ENCODE data around the gene TAAR9.

The TAAR9 gene

DNA sequence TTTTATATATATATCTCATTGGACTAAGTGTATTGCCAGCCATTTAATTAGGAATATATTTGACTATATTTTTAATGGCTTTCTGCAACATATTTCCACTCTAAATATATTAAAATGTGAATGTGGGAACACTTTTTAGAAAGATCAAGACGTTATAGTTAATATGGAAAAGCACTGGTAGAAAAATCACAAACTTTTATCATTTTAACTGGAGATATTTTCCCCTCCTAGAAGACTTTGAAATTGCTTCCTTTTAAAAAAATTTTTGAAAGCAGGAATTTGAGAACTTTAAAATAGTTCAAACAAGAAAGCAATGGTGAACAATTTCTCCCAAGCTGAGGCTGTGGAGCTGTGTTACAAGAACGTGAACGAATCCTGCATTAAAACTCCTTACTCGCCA lies at the start of gene TAAR9:
Gene TAAR9 (plus strand): TSS at position 301 of the 400 bp plus-strand sequence. CDS start 13 bp downstream, at position 314.
- no peak for DNase-seq

GRCh38 chr6:132489376-132489775 lies 48.7 kb upstream of the TAAR9 start:
- DNase-seq = no peak

DNA sequence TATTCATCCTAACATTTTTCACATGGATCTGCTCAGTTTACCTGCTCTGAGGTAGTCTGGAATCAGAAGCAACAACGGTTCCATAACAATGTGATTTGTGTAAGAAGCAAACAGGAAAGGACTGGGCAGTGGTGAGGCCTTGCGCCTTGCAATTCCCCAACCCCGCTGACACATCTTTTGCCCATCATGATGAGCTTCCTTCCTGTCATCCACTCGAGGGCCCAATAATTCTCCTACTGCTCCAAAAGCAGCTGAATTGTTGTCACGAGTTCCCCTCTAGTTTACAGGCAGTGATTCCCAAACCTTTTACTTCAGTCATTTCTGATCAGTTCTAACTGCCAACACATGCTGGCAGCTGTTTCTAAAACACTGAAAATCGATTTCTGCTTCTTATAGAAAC lies 48.1 kb upstream of the TAAR9 start:
- DNase-seq = no peak

- DNase-seq = no peak
Observed at GRCh38 chr6:132490478-132491204, 47.4 kb upstream of the TAAR9 start.

DNA sequence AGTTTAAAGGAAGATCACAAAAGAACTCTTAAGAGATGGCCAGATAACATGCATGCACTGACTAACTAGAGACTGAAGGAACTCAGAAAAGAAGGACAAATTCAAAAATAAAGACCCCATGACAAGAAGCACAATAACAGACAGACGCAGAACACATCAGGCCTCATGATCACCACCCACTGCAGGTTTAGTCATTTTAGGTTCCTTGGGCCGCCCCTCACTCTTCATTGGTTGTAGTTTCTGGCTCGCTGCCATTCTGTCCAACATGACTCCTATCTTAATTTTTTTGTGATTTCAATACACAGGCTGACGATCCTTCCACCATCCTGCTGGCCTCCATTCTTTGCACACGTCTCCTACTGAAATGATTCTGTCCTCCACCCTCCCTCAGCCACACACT lies 46.8 kb upstream of the TAAR9 start:
- DNase-seq = no peak

DNA sequence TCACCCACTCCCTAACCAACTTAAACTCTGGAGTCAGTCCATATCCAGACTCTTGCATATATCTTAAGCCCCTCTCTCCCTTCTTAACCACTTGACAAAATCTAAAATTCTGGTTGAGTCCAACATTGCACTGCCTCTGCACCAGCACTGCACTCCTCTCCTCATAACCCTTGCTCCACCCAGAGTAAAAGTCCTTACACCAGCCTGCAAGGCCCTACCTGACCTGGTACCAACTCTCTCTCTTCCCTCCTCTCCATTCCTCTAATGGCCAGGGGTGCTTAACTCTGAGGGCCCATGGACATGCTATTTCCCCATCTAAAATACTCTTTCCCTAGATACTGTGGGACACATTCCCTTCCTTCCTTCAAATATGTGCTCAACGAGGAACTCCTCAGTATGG lies 46.2 kb upstream of the TAAR9 start:
- DNase-seq = no peak

- DNase-seq = no peak
Observed at GRCh38 chr6:132494954-132495353, 43.1 kb upstream of the TAAR9 start.

DNA sequence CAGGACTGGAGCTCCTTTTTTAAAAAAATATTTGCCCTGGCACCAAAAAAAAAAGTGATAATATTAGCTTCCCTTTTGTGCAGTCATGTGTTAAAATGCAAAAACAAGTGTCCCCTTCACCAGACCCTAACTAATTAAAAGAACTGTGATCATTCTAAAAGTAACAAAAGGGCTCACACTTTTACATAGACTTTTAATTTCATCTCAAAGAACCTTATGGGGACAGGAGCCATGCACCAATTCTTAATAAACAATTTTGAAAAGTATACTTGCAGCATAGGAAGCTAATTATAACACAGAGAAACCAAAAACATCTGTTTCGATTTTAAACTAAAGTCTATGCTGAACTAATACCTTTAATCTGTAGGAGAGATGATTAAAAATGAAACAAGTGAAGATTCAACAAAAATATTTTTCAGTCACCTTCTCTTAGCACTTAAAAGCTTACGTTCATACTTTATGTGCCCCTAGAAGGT lies 42.4 kb upstream of the TAAR9 start:
- DNase-seq = no peak

DNA sequence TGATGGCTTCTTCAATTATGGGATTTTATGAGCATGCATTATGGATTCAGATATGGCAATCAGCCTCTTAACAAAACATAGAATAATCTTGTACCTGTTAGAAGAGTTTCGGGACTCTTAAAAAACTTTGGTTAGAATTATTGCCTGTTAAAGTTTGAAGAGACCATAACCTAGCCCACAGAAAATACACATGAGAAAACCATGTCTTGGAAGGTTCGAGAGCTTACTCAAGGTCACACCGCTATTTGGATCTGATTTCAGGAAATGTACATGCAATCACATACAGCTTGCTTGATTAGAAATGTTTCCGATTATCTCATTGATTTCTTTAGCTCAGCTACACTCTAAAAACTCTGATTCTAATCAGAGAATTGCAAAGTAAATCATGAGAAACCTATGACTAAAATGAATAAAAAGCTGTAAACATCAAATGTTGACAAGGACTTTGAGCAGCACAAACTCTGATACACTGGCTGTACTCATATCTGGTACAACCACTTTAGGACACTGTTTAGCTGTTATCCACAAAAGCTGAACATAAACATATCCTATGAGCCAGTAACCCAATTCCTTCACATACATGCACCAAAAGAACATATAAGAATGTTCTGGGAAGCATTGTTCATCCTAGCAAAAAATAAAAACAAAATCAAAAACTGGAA lies 41.4 kb upstream of the TAAR9 start:
- DNase-seq = no peak

- no peak for DNase-seq
Observed at GRCh38 chr6:132498638-132499037, 39.4 kb upstream of the TAAR9 start.

DNA sequence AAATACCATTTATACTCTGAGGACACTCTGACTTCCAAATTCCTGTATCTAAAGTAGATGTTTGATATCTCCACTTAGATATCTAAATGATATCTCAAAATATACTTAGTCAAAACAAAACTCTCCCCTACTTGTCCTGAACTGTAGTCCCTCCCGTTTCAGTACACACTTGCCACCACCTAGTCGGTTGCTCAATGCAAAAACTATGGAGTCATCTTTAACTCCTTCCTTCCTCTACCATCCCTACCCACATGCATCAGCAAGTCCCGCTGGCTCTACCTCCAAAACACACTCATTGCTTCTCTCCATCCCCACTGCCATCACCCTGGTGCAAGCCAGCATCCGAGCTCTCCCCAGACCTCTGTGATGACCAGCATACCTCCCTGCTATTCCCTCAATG lies 38.3 kb upstream of the TAAR9 start:
- DNase-seq = no peak

GRCh38 chr6:132504757-132505156 lies 33.3 kb upstream of the TAAR9 start:
- no peak for DNase-seq

GRCh38 chr6:132505158-132505557 lies 32.9 kb upstream of the TAAR9 start:
- no peak for DNase-seq

GRCh38 chr6:132506461-132506860 lies 31.6 kb upstream of the TAAR9 start:
- no peak for DNase-seq

- no peak for DNase-seq
Observed at GRCh38 chr6:132506869-132507808, 30.9 kb upstream of the TAAR9 start.

DNA sequence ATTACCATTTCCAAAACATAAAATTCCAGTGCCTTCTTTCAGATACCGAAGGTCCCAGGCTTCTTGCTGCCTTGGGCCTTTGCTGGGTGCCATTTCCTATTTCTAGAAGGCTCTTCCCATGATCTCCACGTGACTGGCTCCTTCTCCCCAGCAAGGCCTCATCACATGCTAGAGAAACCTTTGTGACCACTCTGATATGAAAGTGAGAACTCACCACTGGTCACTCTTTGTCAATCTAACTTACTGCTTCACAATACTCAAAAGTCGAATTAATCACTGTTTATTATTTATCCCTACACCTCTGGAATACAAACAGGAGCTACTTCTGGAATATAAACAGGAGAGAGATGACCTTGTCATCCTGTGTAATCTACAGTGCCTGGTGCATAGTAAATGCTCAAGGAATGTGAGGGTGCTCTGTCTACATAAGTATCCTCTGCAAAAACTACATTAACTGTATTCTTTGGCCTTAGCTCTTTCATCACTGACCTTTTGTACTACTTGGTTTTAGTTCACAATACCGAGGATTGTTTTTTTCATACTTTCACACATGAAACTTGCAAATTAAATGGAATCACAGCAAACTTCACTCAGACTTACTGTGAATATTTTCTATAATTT lies 26.8 kb upstream of the TAAR9 start:
- DNase-seq = no peak

GRCh38 chr6:132511831-132512220 lies 26.3 kb upstream of the TAAR9 start:
- DNase-seq = no peak

- no peak for DNase-seq
Observed at GRCh38 chr6:132512342-132512637, 25.8 kb upstream of the TAAR9 start.

- DNase-seq = peak; percentile 29
Observed at GRCh38 chr6:132512638-132513632, 25.1 kb upstream of the TAAR9 start, which contains the start of gene STX7. STX7 (minus strand) TSS chr6:132513116; CDS start chr6:132503530, 9,586 bp downstream.

DNA sequence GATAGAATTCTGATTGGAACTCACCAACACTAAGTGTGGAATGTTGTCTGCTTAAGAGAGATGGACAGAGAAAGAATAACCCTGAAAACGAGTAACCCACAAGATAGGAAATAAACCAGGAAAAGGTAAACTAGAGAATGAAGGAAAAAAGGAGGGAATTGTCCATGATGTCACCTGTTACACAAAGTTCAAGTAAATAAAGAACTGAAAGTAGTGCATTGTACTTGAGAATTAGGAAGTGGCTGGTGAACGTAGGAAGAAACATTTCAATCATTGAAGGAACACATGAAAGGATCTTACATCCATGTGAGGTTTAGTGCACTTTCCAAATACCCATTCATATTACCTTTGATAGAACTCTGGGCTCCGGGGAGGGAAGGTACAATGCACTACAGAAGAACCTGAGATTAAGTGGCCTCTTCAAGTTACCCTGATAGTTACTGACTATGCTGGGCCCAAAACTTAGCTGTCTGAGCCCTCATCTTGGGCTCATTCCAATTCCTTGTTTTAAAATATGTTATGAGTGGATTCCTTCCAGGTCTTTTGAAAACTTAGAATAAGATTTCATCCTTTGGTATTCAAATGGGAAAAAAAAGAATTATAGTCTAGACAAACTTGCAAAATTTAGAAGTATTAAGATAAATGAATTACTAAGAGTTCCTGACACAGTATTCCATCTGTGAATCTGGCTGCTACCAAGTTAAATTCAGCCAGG lies 24.1 kb upstream of the TAAR9 start:
- DNase-seq = no peak

DNA sequence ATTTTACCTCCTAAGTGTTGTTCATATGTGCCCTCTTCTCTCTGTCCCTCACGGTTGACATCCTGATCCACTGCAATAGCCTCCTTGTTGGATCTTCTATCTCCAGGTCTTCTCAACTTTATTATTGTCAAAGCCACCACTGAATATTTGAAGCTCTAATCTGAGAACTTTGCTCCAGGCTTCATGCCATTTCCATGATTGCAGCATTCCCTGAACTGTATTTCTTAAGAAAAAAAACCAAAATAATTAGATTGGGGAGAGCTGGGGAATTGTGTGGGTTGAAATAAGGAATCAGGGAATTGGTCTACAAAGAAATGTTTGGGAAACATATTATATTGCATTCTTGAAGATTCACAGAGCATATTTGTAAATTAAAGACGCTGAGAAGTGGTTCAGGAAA lies 22.7 kb upstream of the TAAR9 start:
- no peak for DNase-seq

Measured in cortex of kidney (tissue), 1 donor.